GM21529 (cell line): Measurements from ENCODE around the gene SPATA2L.

Experiments used
- ATAC-seq: cut with Tn5 transposase; IDR thresholded peaks from one replicate; pipeline ENCODE4 v1.9.1; 2021; ENCODE audit not compliant: unreplicated experiment

The SPATA2L gene

GRCh38 chr16:89701425-89702406 lies at the start of gene SPATA2L:
Gene SPATA2L, minus strand, starts transcription at chr16:89701705. Its CDS starts 473 bp downstream, at chr16:89701232.
- ATAC-seq = peak; percentile 65

GRCh38 chr16:89749637-89750036 lies 48.1 kb upstream of the SPATA2L start:
- no peak for ATAC-seq

GRCh38 chr16:89748921-89749320 lies 47.4 kb upstream of the SPATA2L start:
- ATAC-seq = no peak

GRCh38 chr16:89748076-89748475 lies 46.6 kb upstream of the SPATA2L start:
- no peak for ATAC-seq

GRCh38 chr16:89746043-89746442 lies 44.5 kb upstream of the SPATA2L start:
- no peak for ATAC-seq

- ATAC-seq = no peak
These were observed 43.3 kb upstream of the SPATA2L start for GRCh38 chr16:89744813-89745212.

- no peak for ATAC-seq
These were observed 41.4 kb upstream of the SPATA2L start for GRCh38 chr16:89742948-89743347.

GRCh38 chr16:89741342-89742014 lies 40.0 kb upstream of the SPATA2L start:
- ATAC-seq = no peak

GRCh38 chr16:89739383-89739782 lies 37.9 kb upstream of the SPATA2L start:
- no peak for ATAC-seq

GRCh38 chr16:89738538-89739317 lies 37.2 kb upstream of the SPATA2L start:
- no peak for ATAC-seq

GRCh38 chr16:89738072-89738377 lies 36.5 kb upstream of the SPATA2L start:
- no peak for ATAC-seq

GRCh38 chr16:89737341-89738071 lies 36.0 kb upstream of the SPATA2L start:
- no peak for ATAC-seq

- no peak for ATAC-seq
These were observed 35.0 kb upstream of the SPATA2L start for GRCh38 chr16:89736554-89736953.

- ATAC-seq = no peak
These were observed 32.3 kb upstream of the SPATA2L start for GRCh38 chr16:89733792-89734191.

- no peak for ATAC-seq
These were observed 31.8 kb upstream of the SPATA2L start for GRCh38 chr16:89733322-89733721.

GRCh38 chr16:89732918-89733242 lies 31.4 kb upstream of the SPATA2L start:
- ATAC-seq = no peak

- no peak for ATAC-seq
These were observed 30.8 kb upstream of the SPATA2L start for GRCh38 chr16:89732142-89732917.

- ATAC-seq = no peak
These were observed 29.2 kb upstream of the SPATA2L start for GRCh38 chr16:89730610-89731234.

GRCh38 chr16:89729863-89730593 lies 28.5 kb upstream of the SPATA2L start:
- no peak for ATAC-seq
